ENCODE data around the gene ZPBP.

ZPBP gene

GRCh38 chr7:50037086-50037485 lies 56.0 kb downstream of the ZPBP start:
- DNase-seq: no peak

- DNase-seq: no peak
These were observed 70.1 kb downstream of the ZPBP start for GRCh38 chr7:50022991-50023390.

- no peak for DNase-seq
These were observed 70.6 kb downstream of the ZPBP start for GRCh38 chr7:50022451-50022850.

GRCh38 chr7:49995681-49996080 lies 97.4 kb downstream of the ZPBP start:
- no peak for DNase-seq

GRCh38 chr7:49986191-49986590 lies 106.9 kb downstream of the ZPBP start:
- no peak for DNase-seq

GRCh38 chr7:49980465-49980864 lies 112.6 kb downstream of the ZPBP start:
- DNase-seq: no peak

GRCh38 chr7:49976238-49976637 lies 116.8 kb downstream of the ZPBP start:
- no peak for DNase-seq

- DNase-seq: no peak
These were observed 119.0 kb downstream of the ZPBP start for GRCh38 chr7:49974035-49974434.

GRCh38 chr7:49937608-49938007 lies 155.4 kb downstream of the ZPBP start:
- no peak for DNase-seq

GRCh38 chr7:49931627-49932026 lies 161.4 kb downstream of the ZPBP start:
- DNase-seq: no peak

- DNase-seq: no peak
These were observed 164.3 kb downstream of the ZPBP start for GRCh38 chr7:49928787-49929186.

GRCh38 chr7:49927631-49928030 lies 165.4 kb downstream of the ZPBP start:
- DNase-seq: no peak

GRCh38 chr7:49926720-49927119 lies 166.3 kb downstream of the ZPBP start:
- no peak for DNase-seq

- no peak for DNase-seq
These were observed 181.1 kb downstream of the ZPBP start for GRCh38 chr7:49911909-49912308.

GRCh38 chr7:49894543-49894942 lies 198.5 kb downstream of the ZPBP start:
- no peak for DNase-seq

GRCh38 chr7:49893131-49893530 lies 199.9 kb downstream of the ZPBP start:
- DNase-seq: no peak

- DNase-seq: no peak
These were observed 200.6 kb downstream of the ZPBP start for GRCh38 chr7:49892481-49892880.
